Measurements from ENCODE around the gene SHOC2.

SHOC2 gene

DNA sequence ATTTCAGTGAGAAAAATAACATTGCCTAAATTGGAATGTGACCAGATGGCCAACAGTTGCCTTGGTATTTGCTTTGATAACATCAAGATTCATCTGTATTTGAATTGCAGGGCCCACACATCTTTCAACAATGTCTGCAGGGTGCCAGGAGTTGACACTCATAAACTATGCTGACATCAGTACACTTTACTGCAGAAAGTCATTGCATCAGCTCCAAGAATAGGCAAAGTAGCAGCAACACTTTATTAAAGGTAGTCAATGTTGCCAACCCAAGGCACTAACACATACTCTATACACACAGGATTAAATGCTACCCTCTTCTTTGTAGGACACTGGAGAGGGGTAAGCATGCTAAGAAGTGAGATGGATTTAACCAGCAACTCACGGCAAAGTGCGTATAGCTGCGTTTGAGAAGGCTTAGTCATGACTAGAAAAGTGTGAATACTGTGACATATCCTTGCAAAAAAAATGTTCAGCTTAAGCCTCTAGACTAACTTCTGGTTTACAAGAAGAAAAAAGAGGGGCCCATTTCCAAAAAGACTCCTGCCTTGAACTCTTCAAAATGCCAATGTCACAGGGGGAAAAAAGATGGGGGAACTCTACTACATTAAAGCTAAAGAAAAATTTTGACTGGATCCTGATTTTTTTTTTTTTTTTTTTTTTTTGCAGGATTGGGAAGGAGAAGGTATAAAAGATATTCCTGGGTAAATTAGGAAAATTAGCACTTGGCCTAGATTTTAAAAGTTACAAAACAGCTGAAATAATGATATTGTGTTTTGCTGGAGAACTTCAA is 2.7 kb upstream of the SHOC2 start:
- Mint-ChIP-seq H3K27ac (peak overlapping the region; percentile 67), H3K9me3 (no peaks in the 10 kb centered on the region), H3K4me3 (peak overlapping the region; percentile 87), H3K4me1 (ENCODE audit: low read depth) (peaks cover 41% of the 10 kb centered on the region), H3K27me3 (no peaks in the 10 kb centered on the region), H3K36me3 (ENCODE audit: low read depth) (peaks cover 53% of the 10 kb centered on the region)
- no peak for DNase-seq

DNA sequence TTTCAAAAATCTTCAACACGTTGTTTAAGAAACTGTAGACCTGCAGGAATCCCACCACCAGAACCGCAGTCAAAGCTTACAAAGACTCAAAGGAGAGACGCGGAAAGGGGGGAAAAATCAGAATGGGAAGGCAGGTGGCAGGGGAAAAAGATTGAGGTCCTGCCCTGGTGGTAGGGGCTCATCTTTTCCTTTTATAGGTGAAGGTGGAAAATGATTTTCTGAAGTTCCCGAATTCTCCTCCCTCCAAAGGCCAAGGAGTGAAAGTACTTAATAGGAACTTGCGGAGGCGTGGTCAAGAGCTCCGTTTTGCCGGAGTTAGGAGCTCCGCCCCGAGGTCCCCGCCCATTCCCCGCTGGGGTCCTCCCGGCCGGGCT is 1.1 kb upstream of the SHOC2 start:
- Mint-ChIP-seq H3K9me3 (no peaks in the 10 kb centered on the region), H3K27me3 (no peaks in the 10 kb centered on the region), H3K4me1 (ENCODE audit: low read depth) (peaks cover 48% of the 10 kb centered on the region), H3K27ac (peak overlapping the region; percentile 100), H3K36me3 (ENCODE audit: low read depth) (peaks cover 44% of the 10 kb centered on the region), H3K4me3 (peak overlapping the region; percentile 87)
- no peak for DNase-seq

DNA sequence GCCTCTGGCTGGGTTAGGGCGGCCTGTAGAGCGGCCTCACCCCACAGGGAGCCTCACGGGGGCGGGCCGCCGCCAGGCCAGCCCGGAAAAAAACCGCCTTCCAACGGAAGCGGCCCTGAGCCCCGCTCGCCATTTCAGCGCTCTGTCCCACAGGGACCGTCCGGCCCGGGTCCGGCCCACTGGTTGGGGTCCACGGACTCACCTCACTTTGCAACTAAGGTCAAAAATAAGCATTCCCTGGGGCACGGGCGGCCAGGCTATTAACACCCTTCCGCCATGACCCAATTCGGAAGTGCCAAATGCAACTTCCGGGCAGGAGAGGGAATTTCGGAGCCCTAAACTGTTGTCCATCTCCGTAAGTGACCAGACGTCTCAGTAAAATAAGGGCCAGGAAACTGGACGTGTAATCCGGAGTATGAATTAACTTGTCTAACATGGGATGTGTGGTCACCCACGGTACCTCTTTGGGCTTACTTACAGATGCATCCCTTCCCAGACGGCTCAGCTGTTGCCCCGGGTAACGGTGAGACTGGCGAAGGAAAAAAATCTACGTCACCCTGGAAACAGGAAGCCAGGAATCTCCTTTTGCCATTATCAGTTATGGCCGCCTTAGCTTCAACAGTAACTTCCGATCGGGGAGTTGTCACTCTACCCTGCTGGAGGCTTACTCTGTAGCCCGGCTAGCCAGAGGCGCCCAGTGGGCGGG is 608 bp upstream of the SHOC2 start, which contains the start of gene BBIP1:
Gene BBIP1, minus strand, starts transcription at position 538 of the 706 bp plus-strand sequence. CDS start 1,023 bp downstream, outside the sequence.
- H3K27me3 Mint-ChIP-seq = no peaks in the 10 kb centered on the region
- peak; percentile 89 for DNase-seq
- peaks cover 52% of the 10 kb centered on the region for H3K4me1 Mint-ChIP-seq (ENCODE audit: low read depth)
- peak within 1 kb of the TSS; percentile 87 for H3K4me3 Mint-ChIP-seq
- H3K27ac Mint-ChIP-seq = peak within 1 kb of the TSS; percentile 100
- H3K36me3 Mint-ChIP-seq (ENCODE audit: low read depth) = peaks cover 43% of the 10 kb centered on the region
- H3K9me3 Mint-ChIP-seq = no peaks in the 10 kb centered on the region

DNA sequence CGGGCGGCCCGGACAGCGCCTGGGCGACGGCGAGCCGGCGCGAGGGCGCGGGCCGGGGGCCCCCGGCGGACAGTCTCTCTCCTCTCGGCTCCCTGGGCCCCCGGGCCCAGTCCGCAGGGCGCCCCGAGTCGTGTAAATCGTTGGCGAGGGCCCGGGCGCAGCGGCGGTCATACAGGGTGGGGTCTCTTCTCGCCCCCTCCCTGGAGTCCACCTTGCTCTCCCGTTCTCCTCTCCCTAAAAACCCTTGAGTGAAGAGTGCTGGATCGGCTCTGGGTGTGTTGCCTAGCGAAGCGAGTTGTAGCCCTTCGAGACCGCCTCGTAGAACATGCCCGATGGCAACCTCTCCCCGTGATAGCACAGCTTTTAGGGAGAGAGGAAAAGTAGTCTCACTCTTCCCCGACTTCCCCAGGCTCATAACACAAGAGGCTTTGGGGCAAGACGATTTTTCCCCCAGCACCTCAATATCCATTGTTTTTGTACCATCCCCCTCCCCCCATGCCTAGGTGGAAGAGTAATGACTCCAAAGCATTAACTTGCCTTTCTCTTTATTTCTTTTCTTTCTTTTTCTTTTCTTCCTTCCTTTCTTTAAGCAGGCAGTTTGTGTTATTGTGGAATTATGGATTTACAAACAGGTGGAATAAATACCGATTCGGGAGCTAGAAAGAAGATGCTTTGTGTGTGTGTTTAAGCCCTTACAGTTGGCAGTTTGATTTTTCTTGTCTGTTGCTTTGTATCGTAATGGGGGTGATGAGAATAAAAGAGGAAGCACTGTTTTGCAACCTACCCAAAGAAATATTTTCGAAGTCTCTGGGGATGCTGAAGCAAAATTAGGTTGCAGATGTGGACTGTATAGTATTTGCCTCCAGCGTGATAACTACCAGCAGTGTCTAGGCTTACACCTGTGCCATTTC is 822 bp downstream of the SHOC2 start:
- Mint-ChIP-seq H3K9me3 (no peaks in the 10 kb centered on the region), H3K4me1 (ENCODE audit: low read depth) (peaks cover 53% of the 10 kb centered on the region), H3K27me3 (no peaks in the 10 kb centered on the region), H3K36me3 (ENCODE audit: low read depth) (peaks cover 38% of the 10 kb centered on the region), H3K27ac (peak overlapping the region; percentile 85), H3K4me3 (peak overlapping the region; percentile 87)
- DNase-seq = no peak

DNA sequence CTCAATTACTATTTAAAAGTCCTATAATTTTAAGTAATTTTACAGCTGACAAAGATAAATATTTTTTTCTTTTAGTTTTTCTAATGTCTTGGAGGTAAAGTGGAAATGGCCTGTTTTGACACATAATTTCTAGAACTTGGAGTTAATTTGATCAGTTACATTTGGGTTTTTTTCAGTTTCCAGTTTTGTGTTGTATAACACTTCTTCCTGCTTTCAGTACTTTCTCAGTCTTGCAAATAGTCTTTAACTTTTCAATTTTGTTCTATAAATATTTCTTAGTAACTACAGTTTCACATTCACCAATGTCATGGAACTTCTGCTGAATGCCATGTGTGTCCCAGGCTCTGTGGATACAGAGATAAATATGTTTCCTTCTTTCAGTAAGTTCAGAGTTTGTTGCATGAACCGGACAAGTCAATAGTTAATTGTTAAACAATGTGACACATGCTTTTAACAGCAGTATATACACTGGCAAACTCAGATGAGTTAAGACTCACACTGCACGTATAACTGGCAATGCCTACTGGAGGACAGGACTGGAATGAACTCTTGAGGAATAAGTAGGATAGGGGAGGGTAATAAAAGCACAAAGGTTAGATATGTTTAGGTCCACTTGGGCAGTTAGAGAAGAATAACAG is 4.6 kb downstream of the SHOC2 start:
- H3K27me3 Mint-ChIP-seq = no peaks in the 10 kb centered on the region
- no peak for DNase-seq
- H3K4me3 Mint-ChIP-seq = no peak overlapping the region
- no peaks in the 10 kb centered on the region for H3K9me3 Mint-ChIP-seq
- H3K4me1 Mint-ChIP-seq (ENCODE audit: low read depth) = peaks cover 57% of the 10 kb centered on the region
- H3K27ac Mint-ChIP-seq = no peak overlapping the region
- peaks cover 8% of the 10 kb centered on the region for H3K36me3 Mint-ChIP-seq (ENCODE audit: low read depth)

DNA sequence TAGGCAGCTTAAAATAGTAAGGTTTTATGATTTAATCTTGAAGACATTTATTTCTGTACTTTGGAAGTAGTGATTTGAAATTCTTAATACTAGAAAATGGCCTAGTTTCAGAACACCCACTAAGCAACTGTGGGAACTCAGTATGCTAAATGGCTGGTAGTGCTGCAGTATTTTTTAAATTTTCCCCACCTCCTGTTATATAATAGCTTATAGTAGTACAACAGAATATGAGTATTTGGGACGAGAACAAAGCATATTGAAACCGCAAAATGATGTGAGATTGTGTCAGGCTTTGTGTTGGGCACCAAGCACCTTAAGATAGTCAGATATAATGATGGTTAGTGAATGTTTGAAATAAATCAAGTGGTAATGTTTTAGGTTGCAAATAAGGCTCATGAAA is 8.1 kb downstream of the SHOC2 start:
- Mint-ChIP-seq H3K27me3 (no peaks in the 10 kb centered on the region), H3K9me3 (no peaks in the 10 kb centered on the region), H3K4me3 (no peak overlapping the region), H3K4me1 (ENCODE audit: low read depth) (peaks cover 50% of the 10 kb centered on the region), H3K36me3 (ENCODE audit: low read depth) (no peaks in the 10 kb centered on the region), H3K27ac (no peak overlapping the region)
- no peak for DNase-seq

DNA sequence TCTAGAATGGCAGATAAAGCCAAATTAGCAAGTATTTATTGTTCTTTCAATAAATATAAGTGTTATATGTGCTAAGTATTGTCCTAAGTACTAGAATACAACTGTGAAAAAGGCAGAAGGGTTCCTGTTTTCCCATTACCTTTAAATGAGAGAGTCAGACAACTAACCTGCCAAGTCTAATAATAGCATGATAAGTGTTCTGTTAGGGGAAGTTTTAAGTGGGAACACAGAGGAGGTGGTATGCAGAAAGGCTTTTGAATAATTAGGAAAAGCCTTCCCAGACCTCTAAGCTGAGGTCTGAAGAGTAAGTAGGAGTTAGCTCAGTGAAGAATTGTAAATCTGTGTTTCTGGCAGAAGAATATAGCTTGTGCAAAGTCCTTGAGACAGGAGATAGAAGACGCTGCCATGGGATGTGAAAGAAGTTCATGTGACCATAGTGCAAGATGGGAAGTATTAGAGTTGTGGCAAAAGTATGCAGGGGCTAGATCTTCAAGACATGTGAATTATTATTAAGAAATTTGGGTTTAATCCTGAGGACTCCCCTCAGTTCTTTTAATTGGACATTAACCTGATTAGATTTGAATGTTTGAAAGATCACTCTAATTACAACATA is 12.5 kb downstream of the SHOC2 start:
- H3K4me3 Mint-ChIP-seq = no peak overlapping the region
- peaks cover 41% of the 10 kb centered on the region for H3K4me1 Mint-ChIP-seq (ENCODE audit: low read depth)
- no peak for DNase-seq
- peaks cover 8% of the 10 kb centered on the region for H3K36me3 Mint-ChIP-seq (ENCODE audit: low read depth)
- no peaks in the 10 kb centered on the region for H3K9me3 Mint-ChIP-seq
- no peaks in the 10 kb centered on the region for H3K27me3 Mint-ChIP-seq
- H3K27ac Mint-ChIP-seq = no peak overlapping the region

DNA sequence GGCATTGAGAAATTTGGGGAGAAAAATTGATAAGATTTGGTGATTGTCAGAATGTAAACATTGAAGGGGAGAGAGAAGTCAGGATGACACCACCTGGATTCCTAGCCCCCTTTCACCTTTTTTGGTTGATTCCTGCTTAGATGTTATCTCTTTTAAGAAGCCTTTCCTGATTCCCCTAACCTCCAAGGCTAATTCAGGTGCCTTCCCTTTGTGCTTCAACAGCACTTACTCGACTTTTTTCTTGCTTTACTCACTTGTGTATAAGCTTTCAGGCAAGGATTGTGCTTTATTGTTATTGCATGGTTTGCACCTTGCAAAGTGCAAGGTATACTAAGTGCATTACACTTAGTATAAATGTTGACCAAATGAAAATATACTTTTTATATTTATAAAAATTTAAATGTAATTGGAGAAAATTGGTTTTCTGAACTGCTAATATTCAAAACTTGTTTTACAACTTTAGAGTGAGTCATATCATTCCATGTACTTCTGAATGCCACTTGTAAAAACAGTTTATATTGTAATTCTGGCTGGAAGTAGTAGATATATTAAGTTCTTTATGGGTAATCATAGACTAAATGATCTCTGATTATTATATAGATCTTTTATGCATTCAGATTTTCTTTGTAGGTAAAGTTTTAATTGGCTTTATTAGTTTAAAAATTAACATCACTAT is 13.2 kb downstream of the SHOC2 start:
- Mint-ChIP-seq H3K4me3 (no peak overlapping the region), H3K27me3 (no peaks in the 10 kb centered on the region), H3K9me3 (no peaks in the 10 kb centered on the region), H3K4me1 (ENCODE audit: low read depth) (peaks cover 40% of the 10 kb centered on the region), H3K27ac (no peak overlapping the region), H3K36me3 (ENCODE audit: low read depth) (peaks cover 13% of the 10 kb centered on the region)
- no peak for DNase-seq

DNA sequence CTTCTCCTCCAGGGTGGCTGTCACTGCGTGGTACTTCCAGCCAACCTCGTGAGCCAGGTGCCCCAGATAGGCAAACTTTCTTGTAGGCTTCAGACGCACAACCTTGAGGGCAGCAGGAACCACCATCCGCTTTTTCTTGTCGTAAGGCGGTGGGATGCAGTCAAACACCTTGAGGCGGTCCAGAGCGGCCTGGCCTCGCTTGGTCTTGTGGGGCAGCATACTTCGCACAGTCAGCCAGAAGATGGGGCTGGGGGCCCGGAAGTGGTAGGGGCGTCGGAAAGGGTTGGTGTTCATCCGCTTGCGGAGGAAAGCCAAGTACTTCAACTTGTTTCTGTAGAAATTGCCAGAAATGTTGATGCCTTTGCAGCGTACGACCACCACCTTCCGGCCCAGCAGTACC is 17.4 kb downstream of the SHOC2 start:
- Mint-ChIP-seq H3K4me1 (ENCODE audit: low read depth) (peaks cover 42% of the 10 kb centered on the region), H3K4me3 (no peak overlapping the region), H3K27ac (no peak overlapping the region), H3K9me3 (peaks cover 2% of the 10 kb centered on the region), H3K27me3 (no peaks in the 10 kb centered on the region), H3K36me3 (ENCODE audit: low read depth) (peaks cover 31% of the 10 kb centered on the region)
- no peak for DNase-seq

DNA sequence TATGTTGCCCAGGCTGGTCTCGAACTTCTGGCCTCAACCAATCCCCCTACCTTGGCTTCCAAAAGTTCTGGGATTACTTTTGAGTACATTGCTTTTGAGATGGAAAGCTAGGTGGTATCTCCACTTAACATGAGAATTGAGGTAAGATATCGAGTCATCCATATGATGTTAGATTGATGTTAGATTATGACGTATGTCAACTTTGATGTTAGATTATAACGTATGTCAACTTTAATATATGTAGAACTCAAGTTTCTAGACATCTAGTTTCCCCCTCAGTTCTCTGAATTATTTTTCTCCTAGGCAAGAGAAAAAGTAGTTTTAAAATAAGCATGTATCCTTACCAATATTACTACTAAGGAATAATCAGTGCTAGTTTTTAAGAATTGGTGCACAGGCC is 20.0 kb downstream of the SHOC2 start:
- H3K27me3 Mint-ChIP-seq = no peaks in the 10 kb centered on the region

DNA sequence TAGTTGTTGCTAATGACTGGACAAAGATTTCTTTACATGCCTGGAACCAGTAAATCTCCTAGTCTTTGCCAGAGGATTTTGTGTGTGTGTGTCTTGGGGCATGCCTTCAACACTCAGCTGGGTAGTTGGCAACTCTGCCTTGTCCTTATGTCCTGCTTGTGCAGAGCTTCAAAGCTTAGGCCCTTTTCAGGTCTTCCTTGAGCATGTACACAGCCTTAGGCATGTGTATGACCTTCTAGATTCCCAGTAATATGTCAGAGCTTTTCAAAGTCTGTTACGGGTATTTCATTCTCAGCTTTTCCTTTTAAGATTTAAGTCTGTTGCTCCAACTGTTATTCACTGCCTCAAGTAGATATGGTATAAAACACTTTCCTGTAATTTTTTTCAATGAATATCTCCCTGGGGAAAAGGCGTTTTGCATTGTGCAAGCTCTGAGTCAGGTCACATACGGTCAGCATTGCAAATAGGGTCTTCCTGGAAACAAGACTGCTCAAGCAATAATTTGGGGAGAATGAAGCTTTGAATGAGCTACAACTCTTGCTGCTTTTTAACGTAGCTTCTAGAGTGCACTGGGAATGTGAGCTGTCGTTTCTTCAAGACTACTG is 25.5 kb downstream of the SHOC2 start:
- Mint-ChIP-seq H3K27me3 (no peaks in the 10 kb centered on the region), H3K36me3 (ENCODE audit: low read depth) (peaks cover 63% of the 10 kb centered on the region), H3K4me3 (no peak overlapping the region), H3K9me3 (peaks cover 5% of the 10 kb centered on the region), H3K27ac (no peak overlapping the region), H3K4me1 (ENCODE audit: low read depth) (peaks cover 53% of the 10 kb centered on the region)
- DNase-seq = no peak

More for the DNA sequence above, 20.0 kb downstream of the SHOC2 start:
- no peak overlapping the region for H3K27ac Mint-ChIP-seq
- H3K9me3 Mint-ChIP-seq = peaks cover 5% of the 10 kb centered on the region
- no peak for DNase-seq
- H3K4me1 Mint-ChIP-seq (ENCODE audit: low read depth) = peaks cover 47% of the 10 kb centered on the region
- peaks cover 57% of the 10 kb centered on the region for H3K36me3 Mint-ChIP-seq (ENCODE audit: low read depth)
- no peak overlapping the region for H3K4me3 Mint-ChIP-seq

DNA sequence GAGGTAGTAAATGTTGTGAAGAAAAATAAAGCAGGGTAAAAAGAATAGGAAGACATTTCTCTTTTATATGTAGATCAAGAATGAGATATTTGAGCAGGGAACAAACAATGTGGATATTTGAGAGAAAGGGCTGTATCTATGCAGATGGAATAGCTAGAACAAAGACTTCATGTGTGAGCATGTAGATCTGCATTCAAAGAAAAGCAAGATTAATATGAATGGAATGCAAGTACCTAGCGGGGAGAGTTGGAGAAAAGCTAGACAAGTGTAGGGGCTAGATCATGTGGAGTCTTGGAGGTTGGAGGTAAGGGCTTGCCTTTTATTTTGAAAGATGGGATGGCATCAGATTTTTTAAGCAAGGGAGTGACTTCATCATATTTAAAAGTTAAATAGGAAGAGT is 27.1 kb downstream of the SHOC2 start:
- Mint-ChIP-seq H3K27me3 (no peaks in the 10 kb centered on the region), H3K4me3 (no peak overlapping the region), H3K4me1 (ENCODE audit: low read depth) (peaks cover 48% of the 10 kb centered on the region), H3K27ac (no peak overlapping the region), H3K9me3 (peaks cover 5% of the 10 kb centered on the region), H3K36me3 (ENCODE audit: low read depth) (peaks cover 66% of the 10 kb centered on the region)
- DNase-seq = no peak

DNA sequence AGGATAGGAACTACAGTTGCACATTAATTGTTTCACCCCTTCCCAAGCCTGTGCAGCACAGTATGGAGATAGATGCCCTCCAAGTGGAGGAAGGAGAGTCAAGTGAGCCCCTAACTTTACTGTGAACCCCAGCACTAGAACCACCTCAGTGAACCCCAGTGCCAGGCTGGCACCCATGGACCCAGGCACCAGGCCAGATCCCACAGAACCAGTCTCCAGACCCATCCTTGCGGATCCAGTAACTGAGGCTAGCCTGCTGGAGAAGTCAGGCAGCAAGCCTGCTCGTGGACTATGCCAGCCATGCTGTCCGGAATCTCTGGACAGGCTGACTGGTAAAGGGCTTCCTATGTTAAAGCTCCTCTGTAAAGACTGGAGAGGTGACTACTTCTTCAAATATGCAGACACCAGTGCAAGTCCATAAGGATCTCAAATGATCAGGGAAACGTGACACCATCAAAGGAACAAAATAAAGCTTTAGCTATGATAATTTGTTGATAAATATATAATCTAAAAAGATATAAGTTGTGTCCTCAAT is 27.7 kb downstream of the SHOC2 start:
- peaks cover 5% of the 10 kb centered on the region for H3K9me3 Mint-ChIP-seq
- DNase-seq = no peak
- no peak overlapping the region for H3K27ac Mint-ChIP-seq
- H3K4me3 Mint-ChIP-seq = no peak overlapping the region
- peaks cover 48% of the 10 kb centered on the region for H3K4me1 Mint-ChIP-seq (ENCODE audit: low read depth)
- peaks cover 68% of the 10 kb centered on the region for H3K36me3 Mint-ChIP-seq (ENCODE audit: low read depth)
- no peaks in the 10 kb centered on the region for H3K27me3 Mint-ChIP-seq
